Muscle of leg (tissue), 11 donors: ENCODE measurements around the gene SORL1. TPM values are rescaled to one million over a fixed set of nuclear protein-coding genes. Genes with fewer than 3 reads are reported as not detected.

Source experiments
- DNase-seq: peaks from one replicate; pipeline ENCODE4 v3.0.0; 2013
- H3K27ac ChIP-seq: one replicate; pipeline ENCODE4 v1.5.1; 2013; ENCODE audit warnings: mild to moderate bottlenecking, low read length, control low read depth
- H3K27me3 ChIP-seq: one replicate; pipeline ENCODE4 v1.6.1; 2013; ENCODE audit warnings: low read length; ENCODE audit not compliant: control insufficient read depth, insufficient read depth
- H3K36me3 ChIP-seq: one replicate; pipeline ENCODE4 v1.6.1; 2013; ENCODE audit warnings: low read length; ENCODE audit not compliant: control insufficient read depth, insufficient read depth
- H3K4me1 ChIP-seq: one replicate; pipeline ENCODE4 v1.6.1; 2013; ENCODE audit warnings: low read length; ENCODE audit not compliant: control insufficient read depth, insufficient read depth
- H3K4me3 ChIP-seq: one replicate; pipeline ENCODE4 v1.5.1; 2013; ENCODE audit warnings: low read length, control low read depth
- H3K9me3 ChIP-seq: replicated peaks from 2 replicates; pipeline ENCODE4 v1.6.1; 2013; ENCODE audit warnings: low read depth, low read length; ENCODE audit not compliant: control insufficient read depth
- WGBS: methylation state at CpG from one replicate; pipeline ENCODE4 v1.1.5; 2013; ENCODE audit warnings: missing lambda C conversion rate; ENCODE audit not compliant: insufficient coverage; 5-methylcytosine and 5-hydroxymethylcytosine counted together
- polyA plus RNA-seq, 8 donors: library from polyadenylated mRNA; unstranded; fragments of 120-200 nt; gene quantifications; one replicate each; pipeline versions ENCODE4 v1.2.1 to v1.2.3, GENCODE V29; 2013; ENCODE audit warnings: inconsistent platforms in 1 of 8, low replicate concordance in 1 of 8; ENCODE audit not compliant: insufficient read length in 8 of 8, insufficient read depth in 1 of 8
- total RNA-seq: library from RNA; stranded (reverse); fragments of 120-200 nt; gene quantifications from one replicate; pipeline ENCODE4 v1.2.4, GENCODE V29; 2013

Gene SORL1
- total and polyA plus RNA-seq, 9 donors: 1.0 to 3.1 (median 1.9) TPM

DNA sequence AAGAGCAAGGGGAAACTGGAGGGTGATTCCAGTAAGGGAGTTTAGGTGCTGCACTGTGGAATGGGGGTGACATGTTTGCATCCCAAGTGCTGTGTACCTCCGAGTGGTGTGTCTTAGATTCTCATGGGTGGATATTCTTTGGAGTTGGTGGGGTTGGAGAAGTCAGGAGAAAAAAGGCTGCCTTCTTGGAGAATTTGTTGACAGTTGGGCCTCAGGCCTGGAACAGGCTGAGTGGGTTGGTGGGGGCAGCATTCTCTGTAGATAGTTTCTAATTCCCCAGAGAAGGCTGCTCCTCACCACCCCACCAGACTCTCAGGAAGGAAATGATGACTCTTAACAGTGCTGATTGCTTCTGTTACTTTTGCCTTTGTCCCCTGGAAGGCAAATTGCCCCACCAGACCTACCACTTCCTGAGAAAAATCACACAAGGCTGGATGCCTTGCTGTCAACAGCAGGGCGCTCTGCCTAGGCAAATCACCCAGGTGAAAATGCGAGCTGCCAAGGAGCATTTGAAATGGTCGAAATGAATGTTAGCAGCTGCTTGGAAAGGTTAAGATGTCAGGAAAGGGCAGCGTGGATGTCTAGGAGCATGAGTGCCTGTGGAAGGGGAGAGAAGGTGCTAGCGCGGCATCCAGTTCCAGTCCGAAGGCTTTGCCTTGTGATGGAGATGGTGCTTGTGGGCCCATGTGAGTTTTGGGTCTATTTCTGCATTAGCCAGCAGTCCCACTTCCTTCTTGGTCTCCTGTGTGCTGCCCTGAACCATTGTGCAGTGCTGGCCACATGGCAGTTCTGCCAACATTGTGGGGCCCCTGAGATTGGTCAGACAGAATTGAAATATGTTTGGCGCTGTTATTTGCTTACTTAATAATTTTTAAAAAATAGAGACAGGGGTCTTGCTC, 30.4 kb downstream of the SORL1 start:
- Histone ChIP-seq H3K9me3 (no peaks in the 10 kb centered on the region), H3K4me3 (no peak overlapping the region), H3K27me3 (no peaks in the 10 kb centered on the region), H3K27ac (no peak overlapping the region), H3K4me1 (peaks cover 16% of the 10 kb centered on the region), H3K36me3 (no peaks in the 10 kb centered on the region)
- 57% methylated on average over 8 of the region's 9 CpGs for WGBS
- DNase-seq: no peak

DNA sequence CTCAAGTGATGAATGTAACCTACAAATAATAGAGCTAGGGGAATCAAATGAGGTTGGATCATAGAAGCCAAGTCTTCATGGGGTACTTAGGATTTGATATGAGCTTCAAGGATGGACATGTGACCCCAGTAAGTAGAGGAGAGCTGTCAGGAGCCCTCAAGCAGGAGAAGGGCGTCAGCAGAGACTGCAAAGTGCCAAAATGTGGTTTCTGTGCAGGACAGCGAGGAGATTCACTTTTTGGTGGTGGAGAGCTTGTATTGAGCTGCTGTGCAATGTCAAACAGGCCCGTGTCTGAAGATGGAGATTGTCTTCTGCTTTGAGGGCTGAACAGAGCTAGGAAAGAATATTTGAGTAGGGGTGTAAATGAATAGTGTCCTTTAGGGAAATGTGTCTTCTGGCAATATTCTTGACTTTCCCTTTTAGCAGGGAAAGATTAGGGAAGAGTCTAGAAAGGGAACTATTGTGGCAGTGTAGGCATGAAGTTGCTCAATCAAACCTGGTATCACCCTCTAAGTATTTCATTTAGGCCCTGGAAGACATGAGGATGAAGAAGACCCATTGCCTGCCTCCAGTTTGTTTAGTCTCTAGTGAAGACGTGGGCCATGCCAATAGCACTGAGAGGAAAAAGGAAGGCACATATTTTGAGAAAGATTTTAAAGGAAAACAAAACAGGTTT, 31.8 kb downstream of the SORL1 start:
- Histone ChIP-seq H3K27ac (no peak overlapping the region), H3K9me3 (no peaks in the 10 kb centered on the region), H3K4me1 (peaks cover 13% of the 10 kb centered on the region), H3K36me3 (no peaks in the 10 kb centered on the region), H3K4me3 (no peak overlapping the region), H3K27me3 (no peaks in the 10 kb centered on the region)
- DNase-seq: no peak
- 68% methylated on average over 4 of the region's 4 CpGs for WGBS

DNA sequence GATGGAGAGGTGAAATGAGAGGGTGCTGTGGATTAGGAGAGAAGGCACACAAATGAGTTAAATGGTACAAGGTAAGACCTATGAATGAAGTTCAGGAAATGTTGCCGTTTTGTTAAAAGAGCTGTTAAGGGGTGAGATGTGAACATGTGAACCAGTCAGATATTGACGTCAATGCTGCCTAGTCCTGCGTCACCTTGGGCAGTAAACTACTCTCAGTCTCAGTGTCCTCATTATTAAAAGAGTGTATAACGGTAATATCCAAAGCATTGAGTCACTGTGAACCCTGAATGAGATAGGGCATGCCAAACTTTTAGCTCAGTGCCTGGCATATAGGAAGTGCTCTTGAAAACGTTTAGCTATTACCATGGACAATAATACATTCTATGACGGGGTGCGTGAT, 33.1 kb downstream of the SORL1 start:
- Histone ChIP-seq H3K4me3 (no peak overlapping the region), H3K36me3 (no peaks in the 10 kb centered on the region), H3K27ac (no peak overlapping the region), H3K27me3 (no peaks in the 10 kb centered on the region), H3K9me3 (no peaks in the 10 kb centered on the region), H3K4me1 (peaks cover 3% of the 10 kb centered on the region)
- DNase-seq: no peak
- WGBS: 57% methylated on average over 1 of the region's 7 CpGs

DNA sequence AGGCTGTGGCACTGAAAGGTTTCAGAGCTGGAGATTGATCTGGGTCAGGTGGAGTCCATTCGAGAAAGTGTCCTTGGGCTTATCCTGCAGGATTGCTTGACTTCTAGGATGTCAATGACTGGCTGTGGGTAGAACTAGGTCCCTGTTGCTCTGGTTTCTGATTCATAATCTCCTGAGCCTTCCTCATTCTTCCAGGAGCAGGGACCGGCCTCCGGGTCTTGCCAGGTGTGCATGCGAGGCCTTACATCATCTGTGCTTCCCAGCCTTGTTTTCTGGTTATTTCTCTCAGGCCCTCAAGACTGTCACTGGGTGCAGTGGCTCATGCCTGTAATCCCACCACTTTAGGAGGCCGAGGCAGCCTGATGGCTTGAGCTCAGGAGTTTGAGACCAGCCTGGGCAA, 33.9 kb downstream of the SORL1 start:
- H3K4me1 ChIP-seq: peaks cover 3% of the 10 kb centered on the region
- DNase-seq: no peak
- no peaks in the 10 kb centered on the region for H3K9me3 ChIP-seq
- 100% methylated on average over 2 of the region's 5 CpGs for WGBS
- no peak overlapping the region for H3K27ac ChIP-seq
- no peak overlapping the region for H3K4me3 ChIP-seq
- H3K36me3 ChIP-seq: no peaks in the 10 kb centered on the region
- no peaks in the 10 kb centered on the region for H3K27me3 ChIP-seq

DNA sequence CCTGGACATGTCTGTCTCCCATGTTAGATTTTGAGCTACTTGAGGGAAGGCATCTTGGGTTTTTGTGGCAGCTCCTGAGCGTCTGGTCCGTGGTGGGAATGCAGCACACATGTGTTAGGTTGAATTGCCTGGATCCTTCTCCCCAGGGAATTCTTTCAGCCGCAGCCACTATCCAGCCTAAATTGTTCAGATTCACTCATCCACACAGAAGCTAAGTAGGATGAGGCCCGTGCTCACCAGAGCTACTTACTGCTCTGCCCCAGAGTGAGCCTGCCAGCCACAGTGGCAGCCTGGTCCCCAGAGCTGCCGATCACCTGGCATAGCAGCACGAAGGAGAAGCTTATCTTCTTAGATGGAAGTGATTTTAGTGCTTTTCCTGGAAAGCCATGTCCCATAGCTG, 35.1 kb downstream of the SORL1 start:
- Histone ChIP-seq H3K36me3 (no peaks in the 10 kb centered on the region), H3K4me1 (peaks cover 3% of the 10 kb centered on the region), H3K4me3 (no peak overlapping the region), H3K27ac (no peak overlapping the region), H3K27me3 (no peaks in the 10 kb centered on the region), H3K9me3 (no peaks in the 10 kb centered on the region)
- 74% methylated on average over 3 of the region's 6 CpGs for WGBS
- no peak for DNase-seq

DNA sequence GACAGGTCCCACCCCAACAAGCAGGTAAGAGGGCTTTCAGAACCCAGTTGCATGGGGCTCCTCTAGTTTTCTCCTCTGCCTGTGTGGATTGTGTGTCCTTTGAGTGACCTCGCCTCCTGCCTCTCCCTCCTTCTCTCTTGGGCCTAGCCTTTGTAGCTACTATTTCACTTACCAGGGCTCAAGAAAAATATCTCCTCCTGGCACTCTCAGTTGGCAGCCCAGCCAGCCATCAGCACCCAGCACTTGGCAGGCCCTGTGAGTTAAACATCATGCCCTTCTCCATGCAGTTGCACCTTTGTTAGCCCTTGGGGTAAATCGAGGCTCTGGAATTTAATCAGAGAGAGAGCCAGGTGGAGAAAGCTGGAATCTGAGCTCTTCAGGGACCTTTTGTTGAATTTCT, 36.1 kb downstream of the SORL1 start:
- DNase-seq: no peak
- WGBS: 67% methylated on average over 1 of the region's 2 CpGs
- Histone ChIP-seq H3K27me3 (no peaks in the 10 kb centered on the region), H3K36me3 (no peaks in the 10 kb centered on the region), H3K27ac (no peak overlapping the region), H3K9me3 (no peaks in the 10 kb centered on the region), H3K4me3 (no peak overlapping the region), H3K4me1 (no peaks in the 10 kb centered on the region)

DNA sequence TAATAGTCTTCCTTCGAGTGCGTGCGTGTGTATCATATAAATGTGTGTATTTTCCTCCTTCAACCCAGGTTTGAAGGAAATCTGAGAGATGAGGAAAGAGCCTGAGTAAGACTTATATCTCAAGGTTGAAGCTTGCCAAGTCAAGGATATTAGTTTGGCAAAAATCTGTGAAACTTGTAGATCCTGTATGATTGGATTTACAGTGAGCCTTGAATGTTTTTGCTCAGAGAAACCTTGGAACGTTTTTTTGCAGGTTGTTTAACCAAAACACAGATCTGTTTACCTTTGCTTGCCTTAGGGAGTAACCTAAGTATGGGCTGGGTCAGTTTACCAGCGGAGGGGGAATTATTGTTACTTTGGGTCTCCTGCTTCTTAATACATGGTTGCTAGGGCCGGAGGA, 36.5 kb downstream of the SORL1 start:
- no peak overlapping the region for H3K4me3 ChIP-seq
- H3K9me3 ChIP-seq: no peaks in the 10 kb centered on the region
- H3K4me1 ChIP-seq: no peaks in the 10 kb centered on the region
- no peak overlapping the region for H3K27ac ChIP-seq
- WGBS: no CpG with 5 or more reads among the region's 6 CpGs
- no peak for DNase-seq
- no peaks in the 10 kb centered on the region for H3K36me3 ChIP-seq
- H3K27me3 ChIP-seq: no peaks in the 10 kb centered on the region

DNA sequence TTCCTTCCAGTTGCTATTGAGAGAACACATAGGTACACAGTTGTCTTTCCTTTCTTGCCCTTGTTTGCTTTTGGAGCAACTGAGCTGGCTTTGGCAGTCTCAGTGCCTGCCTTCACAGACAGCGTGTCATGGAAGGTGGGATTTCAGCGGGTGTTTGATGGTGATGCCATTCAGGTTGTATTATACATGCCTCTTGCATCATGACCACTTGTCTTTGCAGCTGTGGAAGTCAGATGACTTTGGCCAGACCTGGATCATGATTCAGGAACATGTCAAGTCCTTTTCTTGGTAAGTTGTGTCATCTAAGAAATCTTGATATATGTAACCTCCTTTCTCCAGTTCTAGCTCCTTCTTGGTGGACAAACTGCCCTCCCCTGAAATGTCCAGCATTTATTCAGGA, 37.7 kb downstream of the SORL1 start:
- Histone ChIP-seq H3K4me3 (no peak overlapping the region), H3K27ac (no peak overlapping the region), H3K9me3 (no peaks in the 10 kb centered on the region), H3K27me3 (no peaks in the 10 kb centered on the region), H3K36me3 (no peaks in the 10 kb centered on the region), H3K4me1 (no peaks in the 10 kb centered on the region)
- no peak for DNase-seq
- WGBS: 100% methylated on average over 2 of the region's 2 CpGs

DNA sequence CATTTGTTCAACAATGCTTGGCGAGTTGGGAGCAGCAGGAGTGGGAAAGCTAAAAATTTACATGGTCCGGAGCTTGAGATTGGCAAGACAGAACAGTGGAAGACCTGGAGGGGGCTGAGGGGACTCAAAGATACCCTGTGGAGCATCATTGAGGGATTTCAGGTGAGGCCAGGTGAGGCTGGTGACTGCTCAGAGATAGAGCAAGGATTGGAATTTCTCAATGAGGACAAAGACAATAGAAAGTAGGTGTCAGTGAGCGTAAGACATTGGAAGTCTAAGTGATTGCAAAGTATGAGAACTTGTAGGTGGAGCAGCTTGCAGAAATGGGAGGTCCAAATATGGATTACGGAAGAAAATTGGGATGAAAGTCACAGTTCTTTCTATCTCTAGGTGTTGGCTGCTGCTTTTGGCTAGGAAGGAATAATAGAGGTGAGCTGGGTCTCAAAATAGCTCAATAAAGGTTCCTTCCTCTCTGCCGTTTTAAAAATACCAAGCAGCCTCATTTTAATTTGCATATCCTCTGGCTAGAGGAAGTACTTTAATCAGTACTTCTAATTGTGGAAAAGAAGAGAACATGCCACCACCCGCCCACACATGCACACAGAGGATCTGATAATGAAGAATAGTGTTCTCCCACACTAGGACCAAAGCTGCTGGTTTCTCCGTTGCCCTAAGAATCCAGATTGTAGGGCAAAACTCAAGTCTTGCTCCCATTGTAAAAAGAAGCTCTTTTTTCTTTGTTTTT, 42.4 kb downstream of the SORL1 start:
- Histone ChIP-seq H3K27me3 (no peaks in the 10 kb centered on the region), H3K27ac (no peak overlapping the region), H3K36me3 (no peaks in the 10 kb centered on the region), H3K9me3 (no peaks in the 10 kb centered on the region), H3K4me3 (no peak overlapping the region), H3K4me1 (no peaks in the 10 kb centered on the region)
- DNase-seq: no peak
- 93% methylated on average over 4 of the region's 7 CpGs for WGBS
